HepG2 (cell line): ENCODE results near the gene GRB10. TPM values are rescaled to one million over a fixed set of nuclear protein-coding genes. Genes with fewer than 3 reads are reported as not detected.

Experiments used
- ATAC-seq: fragments of 200-7000 bp; cut with Tn5 transposase; 3 replicates; pipeline ENCODE4 v1.9.1; 2020; ENCODE audit warnings: mild to moderate bottlenecking, moderate library complexity
- BruUV-seq: library from RNA; stranded (reverse); fragments of 400-500 nt; replicated peaks from 2 replicates; lab custom pipeline; 2021; lab: Mats Ljungman, UMichigan
- CTCF ChIA-PET: fragments of 300-600 bp; formaldehyde crosslinking; extraction: SDS; loops from one replicate; lab custom pipeline; 2021; ENCODE audit warnings: low total read pairs, inconsistent platforms, low intra/inter-chr PET ratio; lab: Yijun Ruan, JAX
- POLR2A ChIA-PET: fragments of 350-600 bp; sonication (Branson Sonifier 250); formaldehyde crosslinking; loops from one replicate; lab custom pipeline; 2020; ENCODE audit warnings: antibody characterized with exemption, inconsistent platforms; lab: Yijun Ruan, JAX
- DNase-seq: peaks from one replicate; pipeline ENCODE4 v3.0.0-alpha.2; 2015; ENCODE audit warnings: low spot score
- FAIRE-seq: peaks from 3 replicates; lab custom pipeline; 2011; peaks lifted over from hg19 to GRCh38; lab: Jason Lieb, UNC
- H2AFZ ChIP-seq: one replicate; pipeline ENCODE4 v1.6.1; 2011; ENCODE audit warnings: low read length, inconsistent platforms
- H3K27ac ChIP-seq: fragments of 300-600 bp; 3 replicates; pipeline ENCODE4 v1.8.0; 2011; ENCODE audit warnings: mixed run types, mild to moderate bottlenecking, mixed read lengths, low read length, inconsistent platforms; ENCODE audit not compliant: insufficient read depth; ENCODE audit errors: extremely low read length
- H3K27me3 ChIP-seq, 2 experiments: fragments of 200-600 bp in 1 of 2; 2 replicates in 1 of 2; 3 replicates in 1 of 2; pipeline versions ENCODE4 v1.6.0 to v1.8.0; 2011; ENCODE audit warnings: low read length in 2 of 2, mild to moderate bottlenecking in 2 of 2, moderate library complexity in 2 of 2, inconsistent platforms in 1 of 2; ENCODE audit not compliant: insufficient read depth in 2 of 2, control insufficient read depth in 1 of 2
- H3K36me3 ChIP-seq, 2 experiments: fragments of 200-600 bp in 1 of 2; replicated peaks in 1 of 2; 2 replicates in 1 of 2; 3 replicates in 1 of 2; pipeline versions ENCODE4 v1.5.1 to v1.8.0; 2011; ENCODE audit warnings: low read length in 2 of 2, inconsistent platforms in 1 of 2; ENCODE audit not compliant: insufficient read depth in 2 of 2, control insufficient read depth in 1 of 2
- H3K4me1 ChIP-seq: 2 replicates; pipeline ENCODE4 v1.5.1; 2012; ENCODE audit warnings: low read length, inconsistent platforms; ENCODE audit not compliant: insufficient read depth
- H3K4me2 ChIP-seq: 2 replicates; pipeline ENCODE4 v1.6.0; 2011; ENCODE audit warnings: low read depth, low read length, inconsistent platforms
- H3K4me3 ChIP-seq, 3 experiments: fragments of 200-600 bp in 1 of 3; sonication (generic), shearing (Covaris generic) in 1 of 3; replicated peaks in 1 of 3; 2 replicates each; pipeline ENCODE4 v1.5.1; 2011 to 2016; ENCODE audit warnings: low read length in 3 of 3, inconsistent platforms in 2 of 3, low read depth in 2 of 3, mild to moderate bottlenecking in 2 of 3, control low read depth in 1 of 3, mixed read lengths in 1 of 3; ENCODE audit not compliant: insufficient read depth in 1 of 3
- H3K79me2 ChIP-seq: one replicate; pipeline ENCODE4 v1.6.1; 2011; ENCODE audit warnings: low read length, inconsistent platforms; ENCODE audit not compliant: insufficient read depth
- H3K9ac ChIP-seq: 2 replicates; pipeline ENCODE4 v1.6.0; 2011; ENCODE audit warnings: mild to moderate bottlenecking, low read depth, low read length, inconsistent platforms; ENCODE audit not compliant: insufficient read depth
- H3K9me3 ChIP-seq: 2 replicates; pipeline ENCODE4 v1.5.1; 2012; ENCODE audit warnings: mild to moderate bottlenecking, low read length
- H4K20me1 ChIP-seq: 2 replicates; pipeline ENCODE4 v1.6.0; 2011; ENCODE audit warnings: inconsistent platforms, mild to moderate bottlenecking, low read length, moderate library complexity; ENCODE audit not compliant: insufficient read depth
- ATF1 ChIP-seq: IDR thresholded peaks from 2 replicates; pipeline ENCODE4 v1.6.1; 2016; ENCODE audit warnings: mild to moderate bottlenecking, control low read depth
- BORCS8-MEF2B ChIP-seq: sonication (generic); formaldehyde crosslinking; IDR thresholded peaks from 2 replicates; pipeline ENCODE4 v1.8.0; 2022; ENCODE audit warnings: mild to moderate bottlenecking, missing genetic modification reagents
- SNAI1 ChIP-seq: sonication (generic); formaldehyde crosslinking; IDR thresholded peaks from 2 replicates; pipeline ENCODE4 v1.5.0; 2020; ENCODE audit warnings: mild to moderate bottlenecking, missing genetic modification reagents, borderline replicate concordance
- ZNF484 ChIP-seq: sonication (generic); formaldehyde crosslinking; IDR thresholded peaks from 2 replicates; pipeline ENCODE4 v1.5.1; 2020; ENCODE audit warnings: mild to moderate bottlenecking, low read depth, missing genetic modification reagents, borderline replicate concordance
- ZNF512 ChIP-seq: sonication (generic); formaldehyde crosslinking; IDR thresholded peaks from 2 replicates; pipeline ENCODE4 v1.4.0; 2020; ENCODE audit warnings: mild to moderate bottlenecking, missing genetic modification reagents
- ZNF543 ChIP-seq: sonication (generic); formaldehyde crosslinking; IDR thresholded peaks from 2 replicates; pipeline ENCODE4 v1.4.0; 2020; ENCODE audit warnings: mild to moderate bottlenecking, missing genetic modification reagents
- ZNF704 ChIP-seq: sonication (generic); formaldehyde crosslinking; IDR thresholded peaks from 2 replicates; pipeline ENCODE4 v1.8.1; 2023; ENCODE audit warnings: mild to moderate bottlenecking, inconsistent platforms, moderate library complexity, missing genetic modification reagents, borderline replicate concordance
- ZNF850 ChIP-seq: sonication (generic); formaldehyde crosslinking; conservative IDR thresholded peaks from 2 replicates; pipeline ENCODE4 v1.9.0; 2021; ENCODE audit warnings: mild to moderate bottlenecking, missing genetic modification reagents
- ZNF891 ChIP-seq: sonication (generic); formaldehyde crosslinking; IDR thresholded peaks from 2 replicates; pipeline ENCODE4 v1.5.0; 2020; ENCODE audit warnings: mild to moderate bottlenecking, missing genetic modification reagents
- ZSCAN22 ChIP-seq: sonication (generic); formaldehyde crosslinking; IDR thresholded peaks from 2 replicates; pipeline ENCODE4 v1.4.0; 2020; ENCODE audit warnings: mild to moderate bottlenecking, missing genetic modification reagents
- WGBS: methylation state at CpG from one replicate; pipeline ENCODE4 v1.1.6; 2017; ENCODE audit warnings: low lambda C conversion rate; 5-methylcytosine and 5-hydroxymethylcytosine counted together
- in situ Hi-C: cut with HindIII; loops from 2 replicates; pipeline ENCODE4 v1.10.0; 2017; ENCODE audit warnings: low pct_unique_long_range_greater_than_20kb; ENCODE audit not compliant: extremely low pct_ligation_motif_present
- intact Hi-C: fragments of 100-400 bp; cut with micrococcal nuclease; formaldehyde crosslinking; loops from one replicate; pipeline ENCODE4 v1.10.0; 2022; ENCODE audit not compliant: unreplicated experiment
- polyA plus RNA-seq, 8 experiments: library from polyadenylated mRNA; depleted of rRNA in 3 of 8; stranded (reverse) in 7 of 8; unstranded in 1 of 8; fragments of >200 nt; fragmentation: Illumina TruSeq in 4 of 8; extraction: Trizol in 4 of 8; gene quantifications; 2 replicates each; pipeline versions ENCODE4 v1.2.1 to v1.2.3, GENCODE V29; 2011 to 2016; ENCODE audit warnings: low read depth in 4 of 8, missing spikeins in 1 of 8, mixed read lengths in 1 of 8; ENCODE audit not compliant: insufficient read depth in 1 of 8
- total RNA-seq, 5 experiments: library from RNA; depleted of rRNA; stranded (reverse); fragments of >200 nt; fragmentation: Illumina TruSeq; extraction: Trizol; gene quantifications; 2 replicates each; pipeline ENCODE4 v1.2.3, GENCODE V29; 2016; ENCODE audit warnings: low read depth in 1 of 5

The GRB10 gene
- total and polyA plus RNA-seq, 2 of the 13 experiments (the other 11 are each of a cell fraction or from before 2014, with no cell fraction given): 4.0 to 6.8 TPM

GRCh38 chr7:50658696-50659095, 124.0 kb downstream of the GRB10 start:
- in situ Hi-C loops: no loop called here
- DNase-seq: no peak
- no TSS peak for BruUV-seq

GRCh38 chr7:50657912-50658311, 124.8 kb downstream of the GRB10 start:
- peaks cover 0 to 3% of the 10 kb centered on the region in 2 experiments; a peak in 1 of 5 replicates for H3K36me3 ChIP-seq
- DNase-seq (no peak), ATAC-seq (no peak)
- in situ Hi-C loops: no loop called here
- TF ChIP-seq ZNF704 (CRISPR knock-in tag): no peak
- TF ChIP-seq, all 625 proteins: peak for 0
- ChIA-PET POLR2A (no interaction called here), CTCF (no interaction called here)
- H3K4me1 ChIP-seq: no peaks in the 10 kb centered on the region
- no TSS peak for BruUV-seq
- 83% methylated on average over 7 of the region's 7 CpGs for whole genome bisulfite sequencing
- no peak overlapping the region for H3K4me2 ChIP-seq
- no peak overlapping the region for H3K27ac ChIP-seq
- no peaks in the 10 kb centered on the region for H4K20me1 ChIP-seq
- no peak overlapping the region for H2AFZ ChIP-seq
- intact Hi-C loops: no loop called here
- no peaks in the 10 kb centered on the region for H3K9me3 ChIP-seq
- no peak overlapping the region for H3K4me3 ChIP-seq
- no peak for FAIRE-seq
- H3K79me2 ChIP-seq: no peaks in the 10 kb centered on the region
- no peaks in the 10 kb centered on the region for H3K27me3 ChIP-seq
- no peak overlapping the region for H3K9ac ChIP-seq

More at GRCh38 chr7:50658696-50659095, 124.0 kb downstream of the GRB10 start:
- Histone ChIP-seq H3K4me1 (no peaks in the 10 kb centered on the region), H2AFZ (no peak overlapping the region), H4K20me1 (no peaks in the 10 kb centered on the region), H3K27ac (no peak overlapping the region), H3K9ac (no peak overlapping the region), H3K4me3 (no peak overlapping the region), H3K4me2 (no peak overlapping the region), H3K27me3 (no peaks in the 10 kb centered on the region), H3K36me3 (peaks cover 0 to 3% of the 10 kb centered on the region in 2 experiments; a peak in 1 of 5 replicates), H3K9me3 (no peaks in the 10 kb centered on the region), H3K79me2 (no peaks in the 10 kb centered on the region)
- WGBS: 55% methylated on average over 10 of the region's 11 CpGs
- no peak for FAIRE-seq
- no peak for TF ChIP-seq BORCS8-MEF2B (CRISPR knock-in tag)
- TF ChIP-seq ZNF484 (CRISPR knock-in tag): no peak
- no peak for TF ChIP-seq ATF1 (CRISPR knock-in tag)
- no peak for TF ChIP-seq SNAI1
- no peak for TF ChIP-seq ZNF512 (CRISPR knock-in tag)
- TF ChIP-seq ZNF891 (CRISPR knock-in tag): no peak
- TF ChIP-seq ZNF543: no peak
- no peak for TF ChIP-seq ZNF850 (CRISPR knock-in tag)
- TF ChIP-seq ZSCAN22 (CRISPR knock-in tag): no peak
- intact Hi-C loops: no loop called here
- ChIA-PET CTCF (no interaction called here), POLR2A (no interaction called here)
- ATAC-seq: no peak
